Calu3 (cell line): ENCODE measurements around the gene DPH1. TPM values are rescaled to one million over a fixed set of nuclear protein-coding genes. Genes with fewer than 3 reads are reported as not detected.

ENCODE experiments used
- BruUV-seq: library from RNA; stranded (reverse); fragments of 400-500 nt; replicated peaks from 2 replicates; lab custom pipeline; 2021; lab: Mats Ljungman, UMichigan
- CTCF ChIA-PET: fragments of 300-600 bp; sonication (Branson Sonifier 250); formaldehyde crosslinking; loops from one replicate; lab custom pipeline; 2022; ENCODE audit warnings: antibody characterized with exemption; lab: Charles Lee
- DNase-seq: peaks from one replicate; pipeline ENCODE4 v3.0.0; 2022
- H3K27ac Mint-ChIP-seq: one replicate; pipeline ENCODE4 v1.8.0; 2022; ENCODE audit warnings: mixed read lengths; ENCODE audit not compliant: unreplicated experiment
- H3K27me3 Mint-ChIP-seq: one replicate; pipeline ENCODE4 v1.8.0; 2022; ENCODE audit warnings: mixed read lengths; ENCODE audit not compliant: unreplicated experiment
- H3K36me3 Mint-ChIP-seq: one replicate; pipeline ENCODE4 v1.8.0; 2022; ENCODE audit warnings: mild to moderate bottlenecking, moderate library complexity, mixed read lengths; ENCODE audit not compliant: insufficient read depth, unreplicated experiment
- H3K4me1 Mint-ChIP-seq: one replicate; pipeline ENCODE4 v1.8.0; 2022; ENCODE audit warnings: mild to moderate bottlenecking, low read depth, mixed read lengths; ENCODE audit not compliant: unreplicated experiment
- H3K4me3 Mint-ChIP-seq: one replicate; pipeline ENCODE4 v1.8.0; 2022; ENCODE audit warnings: mild to moderate bottlenecking, low read depth, moderate library complexity, mixed read lengths; ENCODE audit not compliant: unreplicated experiment
- H3K9me3 Mint-ChIP-seq: one replicate; pipeline ENCODE4 v1.8.0; 2022; ENCODE audit warnings: low read depth, mixed read lengths; ENCODE audit not compliant: unreplicated experiment
- intact Hi-C: fragments of 100-400 bp; cut with micrococcal nuclease; formaldehyde crosslinking; loops from one replicate; pipeline ENCODE4 v1.10.0; 2022; ENCODE audit not compliant: unreplicated experiment
- total RNA-seq: library from RNA; stranded (reverse); gene quantifications from 2 replicates; pipeline ENCODE4 v1.2.3, GENCODE V29; 2022
- TF ChIP-seq, protein P1 (sequence below): fragments of 200-600 bp; IDR thresholded peaks from one replicate; pipeline ENCODE4 v1.8.0; 2022; ENCODE audit warnings: antibody characterized with exemption; ENCODE audit not compliant: unreplicated experiment

The DPH1 gene
- total RNA-seq, 1 experiment from 2014 or later, result 24.7 TPM

DNA sequence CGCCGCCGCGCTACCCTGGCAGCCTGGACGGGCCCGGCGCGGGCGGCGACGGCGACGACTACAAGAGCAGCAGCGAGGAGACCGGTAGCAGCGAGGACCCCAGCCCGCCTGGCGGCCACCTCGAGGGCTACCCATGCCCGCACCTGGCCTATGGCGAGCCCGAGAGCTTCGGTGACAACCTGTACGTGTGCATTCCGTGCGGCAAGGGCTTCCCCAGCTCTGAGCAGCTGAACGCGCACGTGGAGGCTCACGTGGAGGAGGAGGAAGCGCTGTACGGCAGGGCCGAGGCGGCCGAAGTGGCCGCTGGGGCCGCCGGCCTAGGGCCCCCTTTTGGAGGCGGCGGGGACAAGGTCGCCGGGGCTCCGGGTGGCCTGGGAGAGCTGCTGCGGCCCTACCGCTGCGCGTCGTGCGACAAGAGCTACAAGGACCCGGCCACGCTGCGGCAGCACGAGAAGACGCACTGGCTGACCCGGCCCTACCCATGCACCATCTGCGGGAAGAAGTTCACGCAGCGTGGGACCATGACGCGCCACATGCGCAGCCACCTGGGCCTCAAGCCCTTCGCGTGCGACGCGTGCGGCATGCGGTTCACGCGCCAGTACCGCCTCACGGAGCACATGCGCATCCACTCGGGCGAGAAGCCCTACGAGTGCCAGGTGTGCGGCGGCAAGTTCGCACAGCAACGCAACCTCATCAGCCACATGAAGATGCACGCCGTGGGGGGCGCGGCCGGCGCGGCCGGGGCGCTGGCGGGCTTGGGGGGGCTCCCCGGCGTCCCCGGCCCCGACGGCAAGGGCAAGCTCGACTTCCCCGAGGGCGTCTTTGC is 28.0 kb downstream of the DPH1 start:
- TF ChIP-seq, protein P1, sequence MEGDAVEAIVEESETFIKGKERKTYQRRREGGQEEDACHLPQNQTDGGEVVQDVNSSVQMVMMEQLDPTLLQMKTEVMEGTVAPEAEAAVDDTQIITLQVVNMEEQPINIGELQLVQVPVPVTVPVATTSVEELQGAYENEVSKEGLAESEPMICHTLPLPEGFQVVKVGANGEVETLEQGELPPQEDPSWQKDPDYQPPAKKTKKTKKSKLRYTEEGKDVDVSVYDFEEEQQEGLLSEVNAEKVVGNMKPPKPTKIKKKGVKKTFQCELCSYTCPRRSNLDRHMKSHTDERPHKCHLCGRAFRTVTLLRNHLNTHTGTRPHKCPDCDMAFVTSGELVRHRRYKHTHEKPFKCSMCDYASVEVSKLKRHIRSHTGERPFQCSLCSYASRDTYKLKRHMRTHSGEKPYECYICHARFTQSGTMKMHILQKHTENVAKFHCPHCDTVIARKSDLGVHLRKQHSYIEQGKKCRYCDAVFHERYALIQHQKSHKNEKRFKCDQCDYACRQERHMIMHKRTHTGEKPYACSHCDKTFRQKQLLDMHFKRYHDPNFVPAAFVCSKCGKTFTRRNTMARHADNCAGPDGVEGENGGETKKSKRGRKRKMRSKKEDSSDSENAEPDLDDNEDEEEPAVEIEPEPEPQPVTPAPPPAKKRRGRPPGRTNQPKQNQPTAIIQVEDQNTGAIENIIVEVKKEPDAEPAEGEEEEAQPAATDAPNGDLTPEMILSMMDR, result no peak
- peaks cover 5% of the 10 kb centered on the region for H3K36me3 Mint-ChIP-seq
- no peak overlapping the region for H3K4me3 Mint-ChIP-seq
- H3K27me3 Mint-ChIP-seq, result peaks cover 10% of the 10 kb centered on the region
- DNase-seq, result no peak
- H3K9me3 Mint-ChIP-seq, result no peaks in the 10 kb centered on the region
- BruUV-seq, result no TSS peak
- intact Hi-C loops, result loop anchor here (1.0 kb wide), 1 partner anchor 186 kb away; no protein-coding TSS in a partner anchor
- H3K27ac Mint-ChIP-seq, result no peak overlapping the region
- no peaks in the 10 kb centered on the region for H3K4me1 Mint-ChIP-seq
- CTCF ChIA-PET, result interaction anchor here (0.5 to 1.7 kb wide), 3 partner anchors 33 to 187 kb away, joined by 3 to 19 read pairs (median 4); no protein-coding TSS in a partner anchor

DNA sequence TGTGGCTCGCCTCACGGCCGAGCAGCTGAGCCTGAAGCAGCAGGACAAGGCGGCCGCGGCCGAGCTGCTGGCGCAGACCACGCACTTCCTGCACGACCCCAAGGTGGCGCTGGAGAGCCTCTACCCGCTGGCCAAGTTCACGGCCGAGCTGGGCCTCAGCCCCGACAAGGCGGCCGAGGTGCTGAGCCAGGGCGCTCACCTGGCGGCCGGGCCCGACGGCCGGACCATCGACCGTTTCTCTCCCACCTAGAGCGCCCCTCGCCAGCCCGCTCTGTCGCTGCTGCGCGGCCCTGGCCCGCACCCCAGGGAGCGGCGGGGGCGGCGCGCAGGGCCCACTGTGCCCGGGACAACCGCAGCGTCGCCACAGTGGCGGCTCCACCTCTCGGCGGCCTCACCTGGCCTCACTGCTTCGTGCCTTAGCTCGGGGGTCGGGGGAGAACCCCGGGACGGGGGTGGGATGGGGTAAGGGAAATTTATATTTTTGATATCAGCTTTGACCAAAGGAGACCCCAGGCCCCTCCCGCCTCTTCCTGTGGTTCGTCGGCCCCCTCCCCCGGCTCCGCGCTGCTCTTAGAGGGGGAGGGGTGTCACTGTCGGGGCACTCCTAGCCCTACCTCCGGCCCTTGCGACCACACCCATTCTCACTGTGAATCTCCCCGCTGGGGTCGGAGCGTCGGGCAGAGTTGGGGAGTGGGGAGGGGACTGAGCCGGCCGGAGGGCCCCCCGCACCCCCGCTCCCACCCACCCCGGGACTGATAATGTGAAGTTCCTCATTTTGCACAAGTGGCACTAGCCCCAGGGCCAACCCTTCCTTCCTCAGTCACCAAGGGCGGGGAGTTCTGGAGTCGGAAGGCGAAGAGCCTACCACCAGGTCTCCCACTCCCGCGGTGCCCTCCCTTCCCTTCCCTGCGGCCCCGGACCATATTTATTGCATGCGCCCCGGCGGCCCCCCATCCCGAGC is 28.9 kb downstream of the DPH1 start:
- no peak overlapping the region for H3K27ac Mint-ChIP-seq
- TF ChIP-seq, protein P1, result peak; percentile 47
- H3K9me3 Mint-ChIP-seq, result no peaks in the 10 kb centered on the region
- peak; percentile 82 for DNase-seq
- H3K4me1 Mint-ChIP-seq, result no peaks in the 10 kb centered on the region
- CTCF ChIA-PET, result interaction anchor here (0.5 to 1.7 kb wide), 5 partner anchors 9 to 186 kb away, joined by 3 to 19 read pairs (median 3); no protein-coding TSS in a partner anchor
- H3K36me3 Mint-ChIP-seq, result no peaks in the 10 kb centered on the region
- intact Hi-C loops, result loop anchor here (1.0 kb wide), 1 partner anchor 185 kb away; no protein-coding TSS in a partner anchor
- H3K27me3 Mint-ChIP-seq, result peaks cover 1% of the 10 kb centered on the region
- no peak overlapping the region for H3K4me3 Mint-ChIP-seq
- BruUV-seq, result no TSS peak

DNA sequence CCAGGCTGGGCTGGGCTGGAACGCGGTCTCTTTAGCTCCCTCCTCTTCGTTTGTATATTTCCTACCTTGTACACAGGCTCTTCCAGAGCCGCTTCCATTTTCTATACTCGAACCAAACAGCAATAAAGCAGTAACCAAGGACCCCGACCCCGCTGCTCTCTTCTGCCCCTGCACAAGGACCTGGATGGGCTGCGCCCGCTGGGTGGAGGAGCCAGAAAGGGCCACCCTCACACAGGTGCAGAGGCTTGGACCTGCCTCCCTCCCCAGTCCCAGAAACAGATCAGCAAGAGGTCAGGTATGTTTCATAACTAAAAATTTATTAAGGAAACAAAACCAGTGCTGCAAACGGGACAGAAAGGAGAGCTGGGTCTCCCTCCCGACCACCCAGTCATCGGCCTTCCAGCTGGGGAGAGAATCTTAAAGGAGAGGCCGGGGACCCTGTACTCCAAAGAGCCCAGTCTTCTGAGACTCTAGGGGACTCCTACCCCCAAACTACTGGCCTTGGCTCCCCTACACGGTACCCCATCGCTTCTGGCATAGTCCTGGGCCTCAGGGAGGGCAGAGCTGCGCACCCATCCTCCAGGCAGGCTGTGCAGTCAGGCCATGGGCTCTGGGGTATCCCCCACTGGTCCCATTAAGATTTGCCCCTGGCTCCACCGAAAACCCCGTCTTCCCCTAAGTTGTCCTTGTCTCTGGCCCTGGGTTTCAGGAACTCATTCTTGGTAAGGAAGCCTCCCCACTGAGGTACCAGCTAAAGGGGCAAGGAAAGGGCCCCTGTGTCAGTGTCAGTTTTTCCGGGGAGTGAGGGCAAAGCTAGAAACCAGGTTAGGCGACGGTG is 29.8 kb downstream of the DPH1 start:
- Mint-ChIP-seq H3K9me3 (no peaks in the 10 kb centered on the region), H3K27ac (no peak overlapping the region), H3K36me3 (no peaks in the 10 kb centered on the region), H3K4me3 (no peak overlapping the region), H3K27me3 (no peaks in the 10 kb centered on the region), H3K4me1 (no peaks in the 10 kb centered on the region)
- BruUV-seq, result no TSS peak
- intact Hi-C loops, result no loop called here
- CTCF ChIA-PET, result interaction anchor here (0.5 to 0.8 kb wide), 2 partner anchors 40 to 185 kb away, joined by 3 read pairs; no protein-coding TSS in a partner anchor
- DNase-seq, result no peak
- TF ChIP-seq, protein P1, result no peak
